Tibial nerve (tissue), 4 donors: ENCODE measurements around the gene BCORL1. TPM values are rescaled to one million over a fixed set of nuclear protein-coding genes. Genes with fewer than 3 reads are reported as not detected.

Source experiments
- DNase-seq, 2 donors: peaks; one replicate each; pipeline ENCODE4 v3.0.0-alpha.2; 2019; ENCODE audit warnings: low spot score in 2 of 2
- H3K27ac ChIP-seq, 4 donors: fragments of 200-600 bp; sonication (generic) in 3 of 4; one replicate each; pipeline ENCODE4 v1.5.1; 2017 to 2019; ENCODE audit warnings: mild to moderate bottlenecking in 1 of 4
- H3K27me3 ChIP-seq, 2 donors: fragments of 200-600 bp; sonication (generic) in 1 of 2; one replicate each; pipeline versions ENCODE4 v1.5.1 to v1.6.0; 2017 to 2019
- H3K36me3 ChIP-seq, 3 donors: fragments of 200-600 bp; sonication (generic); one replicate each; pipeline ENCODE4 v1.5.1; 2018 to 2019
- H3K4me1 ChIP-seq, 4 donors: fragments of 200-600 bp; sonication (generic) in 3 of 4; one replicate each; pipeline ENCODE4 v1.5.1; 2017 to 2019
- H3K4me3 ChIP-seq, 4 donors: fragments of 200-600 bp; sonication (generic) in 3 of 4; one replicate each; pipeline ENCODE4 v1.5.1; 2017 to 2019; ENCODE audit warnings: mild to moderate bottlenecking in 1 of 4, moderate library complexity in 1 of 4
- H3K9me3 ChIP-seq, 4 donors: fragments of 200-600 bp; sonication (generic) in 3 of 4; one replicate each; pipeline ENCODE4 v1.5.1; 2017 to 2019
- EP300 ChIP-seq, 2 donors: sonication (generic); formaldehyde crosslinking; IDR thresholded peaks; one replicate each; pipeline ENCODE4 v1.6.1; 2017; ENCODE audit warnings: antibody characterized with exemption in 2 of 2, mild to moderate bottlenecking in 1 of 2
- POLR2A ChIP-seq, 2 donors: fragments of 450-650 bp; IDR thresholded peaks; one replicate each; pipeline ENCODE4 v1.6.1; 2017; ENCODE audit warnings: antibody characterized with exemption in 2 of 2, mild to moderate bottlenecking in 2 of 2, moderate library complexity in 2 of 2
- WGBS, 2 donors: methylation state at CpG; one replicate each; pipeline ENCODE4 v1.1.5; 2018; 5-methylcytosine and 5-hydroxymethylcytosine counted together
- total RNA-seq, 4 donors: library from RNA; depleted of rRNA; stranded (reverse); fragments of >200 nt; gene quantifications; one replicate each; pipeline ENCODE4 v1.1.0, GENCODE V29; 2016
- TF ChIP-seq, protein P1 (sequence below), 5 experiments: fragments of 200-600 bp in 3 of 5; fragments of 450-650 bp in 2 of 5; sonication (generic) in 3 of 5; IDR thresholded peaks; one replicate each; pipeline ENCODE4 v1.5.1; 2016 to 2019; ENCODE audit warnings: antibody characterized with exemption in 5 of 5, mild to moderate bottlenecking in 3 of 5, moderate library complexity in 2 of 5

Gene BCORL1
- total RNA-seq, 4 donors from 2014 or later = 4.7 to 10.0 (median 9.0) TPM

DNA sequence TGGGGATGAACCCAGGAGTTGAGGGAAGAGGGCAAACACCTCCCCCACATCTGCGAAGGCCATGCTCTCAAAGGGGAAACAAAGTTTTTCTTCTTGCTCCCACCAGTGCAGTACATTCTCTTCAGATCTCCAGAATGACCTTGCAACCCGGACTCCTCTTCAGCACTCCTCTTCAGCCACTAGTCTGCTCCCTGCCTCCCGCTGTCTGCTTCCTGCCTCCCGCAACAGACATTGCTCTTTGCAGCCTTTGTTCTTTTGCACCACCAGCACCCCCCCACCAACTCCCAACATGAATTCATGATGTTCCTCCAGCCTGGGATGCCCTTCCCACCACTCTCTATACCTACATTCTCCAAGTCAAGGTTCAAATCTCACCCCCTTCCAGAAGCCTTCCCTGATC is 44.4 kb upstream of the BCORL1 start:
- no peaks in the 10 kb centered on the region for H3K36me3 ChIP-seq
- no peak for TF ChIP-seq POLR2A (IDR thresholded peaks at IDR 0.05)
- TF ChIP-seq, protein P1, sequence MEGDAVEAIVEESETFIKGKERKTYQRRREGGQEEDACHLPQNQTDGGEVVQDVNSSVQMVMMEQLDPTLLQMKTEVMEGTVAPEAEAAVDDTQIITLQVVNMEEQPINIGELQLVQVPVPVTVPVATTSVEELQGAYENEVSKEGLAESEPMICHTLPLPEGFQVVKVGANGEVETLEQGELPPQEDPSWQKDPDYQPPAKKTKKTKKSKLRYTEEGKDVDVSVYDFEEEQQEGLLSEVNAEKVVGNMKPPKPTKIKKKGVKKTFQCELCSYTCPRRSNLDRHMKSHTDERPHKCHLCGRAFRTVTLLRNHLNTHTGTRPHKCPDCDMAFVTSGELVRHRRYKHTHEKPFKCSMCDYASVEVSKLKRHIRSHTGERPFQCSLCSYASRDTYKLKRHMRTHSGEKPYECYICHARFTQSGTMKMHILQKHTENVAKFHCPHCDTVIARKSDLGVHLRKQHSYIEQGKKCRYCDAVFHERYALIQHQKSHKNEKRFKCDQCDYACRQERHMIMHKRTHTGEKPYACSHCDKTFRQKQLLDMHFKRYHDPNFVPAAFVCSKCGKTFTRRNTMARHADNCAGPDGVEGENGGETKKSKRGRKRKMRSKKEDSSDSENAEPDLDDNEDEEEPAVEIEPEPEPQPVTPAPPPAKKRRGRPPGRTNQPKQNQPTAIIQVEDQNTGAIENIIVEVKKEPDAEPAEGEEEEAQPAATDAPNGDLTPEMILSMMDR (IDR thresholded peaks at IDR 0.05) = no peak
- TF ChIP-seq EP300 (IDR thresholded peaks at IDR 0.05) = no peak
- no peak overlapping the region for H3K4me3 ChIP-seq
- H3K9me3 ChIP-seq = no peaks in the 10 kb centered on the region
- 48 to 64% methylated on average over 4 of the region's 4 CpGs for WGBS, 2 donors
- no peaks in the 10 kb centered on the region for H3K27me3 ChIP-seq
- H3K4me1 ChIP-seq = peaks cover 0 to 5% (median 0%) of the 10 kb centered on the region in 4 donors
- DNase-seq = no peak
- no peak overlapping the region for H3K27ac ChIP-seq

DNA sequence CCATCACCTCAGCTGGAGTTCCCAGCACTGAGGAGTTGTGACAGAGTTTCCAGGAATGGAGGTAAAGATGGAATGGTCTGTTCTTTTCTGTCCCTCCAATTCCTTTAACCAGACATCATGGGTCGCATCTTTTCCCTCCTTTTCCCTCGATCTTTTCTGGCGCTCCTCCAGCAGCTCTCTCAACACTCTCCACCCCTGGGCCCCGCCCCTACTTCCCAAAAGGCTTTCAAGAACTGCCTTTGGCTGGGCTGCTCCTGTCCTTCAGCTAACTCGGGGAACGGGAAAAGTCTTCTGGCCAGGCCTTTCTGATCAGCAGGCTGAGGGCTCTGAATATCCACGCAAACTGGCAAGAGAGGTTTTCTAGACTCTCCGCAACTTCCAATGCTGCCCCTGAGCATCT is 42.4 kb upstream of the BCORL1 start:
- no peak for DNase-seq
- H3K36me3 ChIP-seq = no peaks in the 10 kb centered on the region
- WGBS, 2 donors = 24 to 56% methylated on average over 4 to 8 of the region's 8 CpGs

DNA sequence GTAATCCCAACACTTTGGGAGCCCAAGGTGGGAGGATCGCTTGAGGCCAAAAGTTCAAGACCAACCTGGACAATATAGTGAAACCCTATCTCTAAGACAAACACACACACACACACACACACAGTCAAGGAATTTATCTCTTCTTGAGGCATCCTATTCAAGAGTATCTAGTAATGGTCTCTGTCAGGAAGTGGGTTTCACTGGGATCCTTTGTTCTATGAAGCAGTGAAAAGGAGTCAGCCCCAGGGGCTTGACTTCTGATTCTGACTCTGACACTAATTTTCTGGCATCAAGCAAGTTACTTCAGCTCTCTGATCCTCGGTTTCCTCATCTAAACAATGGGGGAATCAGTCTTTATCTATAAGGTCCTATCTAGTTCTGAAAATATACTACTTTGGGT is 41.7 kb upstream of the BCORL1 start:
- no peaks in the 10 kb centered on the region for H3K36me3 ChIP-seq
- H3K4me3 ChIP-seq = no peak overlapping the region
- H3K27ac ChIP-seq = no peak overlapping the region
- no peaks in the 10 kb centered on the region for H3K9me3 ChIP-seq
- H3K4me1 ChIP-seq = no peaks in the 10 kb centered on the region
- DNase-seq = no peak
- 71 to 77% methylated on average over 2 of the region's 2 CpGs for WGBS, 2 donors
- no peaks in the 10 kb centered on the region for H3K27me3 ChIP-seq
- TF ChIP-seq EP300 (IDR thresholded peaks at IDR 0.05) (no peak), POLR2A (IDR thresholded peaks at IDR 0.05) (no peak)
- TF ChIP-seq, protein P1 (IDR thresholded peaks at IDR 0.05) = no peak

More for the DNA sequence above, 42.4 kb upstream of the BCORL1 start:
- Histone ChIP-seq H3K9me3 (no peaks in the 10 kb centered on the region), H3K27ac (no peak overlapping the region), H3K4me1 (no peaks in the 10 kb centered on the region), H3K4me3 (no peak overlapping the region), H3K27me3 (no peaks in the 10 kb centered on the region)
- no peak for TF ChIP-seq EP300 (IDR thresholded peaks at IDR 0.05)
- TF ChIP-seq, protein P1 (IDR thresholded peaks at IDR 0.05) = no peak
- no peak for TF ChIP-seq POLR2A (IDR thresholded peaks at IDR 0.05)

DNA sequence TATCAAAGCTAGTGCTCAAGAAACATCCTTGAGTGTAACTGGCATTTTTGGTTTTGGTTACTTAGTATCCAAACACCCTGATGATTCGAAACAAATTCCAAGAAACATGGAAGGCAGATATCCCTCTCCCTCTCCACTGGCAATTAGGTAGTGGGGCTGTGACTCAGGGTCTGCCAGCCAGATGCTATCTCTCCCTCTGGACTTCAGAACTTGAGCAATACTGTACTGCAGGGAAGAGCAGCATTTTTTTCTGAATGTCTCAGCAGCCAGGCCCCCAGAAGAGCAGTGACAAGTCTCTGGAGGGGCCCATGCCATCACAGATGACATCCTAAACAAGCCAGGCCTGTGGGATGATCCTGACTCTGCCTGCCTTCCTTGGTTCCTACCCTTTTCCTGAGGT is 37.3 kb upstream of the BCORL1 start:
- Histone ChIP-seq H3K4me3 (no peak overlapping the region), H3K27ac (no peak overlapping the region), H3K27me3 (no peaks in the 10 kb centered on the region), H3K9me3 (no peaks in the 10 kb centered on the region), H3K4me1 (no peaks in the 10 kb centered on the region), H3K36me3 (no peaks in the 10 kb centered on the region)
- TF ChIP-seq, protein P1 (IDR thresholded peaks at IDR 0.05) = no peak
- no peak for TF ChIP-seq EP300 (IDR thresholded peaks at IDR 0.05)
- TF ChIP-seq POLR2A (IDR thresholded peaks at IDR 0.05) = no peak
- no peak for DNase-seq
- 88 to 100% methylated on average over 1 of the region's 1 CpG for WGBS, 2 donors

DNA sequence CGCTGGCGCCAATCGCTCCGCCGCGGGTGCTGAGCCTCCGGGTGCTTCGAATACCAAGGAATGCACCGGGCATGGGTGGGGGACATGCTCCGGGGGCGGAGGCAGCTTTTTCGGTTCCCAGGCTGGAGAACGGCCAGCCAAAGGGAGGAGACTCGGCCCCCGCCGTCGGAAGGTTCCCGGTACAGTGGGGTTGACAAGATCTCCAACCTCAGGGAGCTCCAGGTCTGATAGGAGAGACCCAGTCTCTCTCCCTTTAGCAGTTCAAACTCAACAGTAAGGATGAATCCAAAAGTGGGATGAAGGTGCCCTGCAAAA is 29.1 kb upstream of the BCORL1 start:
- Histone ChIP-seq H3K36me3 (no peaks in the 10 kb centered on the region), H3K27me3 (peaks cover 0 to 3% of the 10 kb centered on the region in 2 donors), H3K4me1 (peaks cover 0 to 15% (median 0%) of the 10 kb centered on the region in 4 donors), H3K27ac (no peak overlapping the region), H3K4me3 (peak overlapping the region in 3 of 4 donors; percentile 30 to 52 (median 42)), H3K9me3 (no peaks in the 10 kb centered on the region)
- WGBS, 2 donors = 5 to 50% methylated on average over 13 to 17 of the region's 18 CpGs
- TF ChIP-seq EP300 (IDR thresholded peaks at IDR 0.05) = no peak
- TF ChIP-seq POLR2A (IDR thresholded peaks at IDR 0.05) = no peak
- DNase-seq = no peak

DNA sequence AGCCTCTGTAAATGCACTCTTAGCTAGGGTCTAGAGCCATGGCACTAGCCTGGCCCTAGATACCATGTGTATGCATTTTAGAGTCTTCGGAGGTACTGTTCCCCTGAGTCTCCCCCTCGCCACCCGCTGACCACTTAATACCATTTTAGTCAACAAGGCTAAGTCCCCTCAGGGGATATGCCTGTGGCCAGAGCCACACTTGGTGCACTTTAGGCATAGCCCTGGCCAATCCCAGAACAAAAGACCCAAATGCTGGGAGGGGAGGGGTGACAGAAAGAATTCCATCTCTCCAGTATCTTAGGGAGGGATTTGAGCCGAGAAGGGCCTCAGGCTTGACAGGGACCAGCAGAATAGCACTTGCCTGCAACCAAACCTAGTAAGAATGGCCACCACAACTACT is 28.6 kb upstream of the BCORL1 start:
- peaks cover 0 to 3% of the 10 kb centered on the region in 2 donors for H3K27me3 ChIP-seq
- H3K4me3 ChIP-seq = no peak overlapping the region
- no peaks in the 10 kb centered on the region for H3K9me3 ChIP-seq
- TF ChIP-seq, protein P1 (IDR thresholded peaks at IDR 0.05) = no peak
- TF ChIP-seq POLR2A (IDR thresholded peaks at IDR 0.05) = no peak
- TF ChIP-seq EP300 (IDR thresholded peaks at IDR 0.05) = no peak
- DNase-seq = no peak
- WGBS, 2 donors = 67 to 96% methylated on average over 3 to 4 of the region's 4 CpGs
- H3K36me3 ChIP-seq = no peaks in the 10 kb centered on the region
- no peak overlapping the region for H3K27ac ChIP-seq
- H3K4me1 ChIP-seq = peaks cover 0 to 15% (median 0%) of the 10 kb centered on the region in 4 donors
